ENCODE results near the gene CHD9.

CHD9 gene

DNA sequence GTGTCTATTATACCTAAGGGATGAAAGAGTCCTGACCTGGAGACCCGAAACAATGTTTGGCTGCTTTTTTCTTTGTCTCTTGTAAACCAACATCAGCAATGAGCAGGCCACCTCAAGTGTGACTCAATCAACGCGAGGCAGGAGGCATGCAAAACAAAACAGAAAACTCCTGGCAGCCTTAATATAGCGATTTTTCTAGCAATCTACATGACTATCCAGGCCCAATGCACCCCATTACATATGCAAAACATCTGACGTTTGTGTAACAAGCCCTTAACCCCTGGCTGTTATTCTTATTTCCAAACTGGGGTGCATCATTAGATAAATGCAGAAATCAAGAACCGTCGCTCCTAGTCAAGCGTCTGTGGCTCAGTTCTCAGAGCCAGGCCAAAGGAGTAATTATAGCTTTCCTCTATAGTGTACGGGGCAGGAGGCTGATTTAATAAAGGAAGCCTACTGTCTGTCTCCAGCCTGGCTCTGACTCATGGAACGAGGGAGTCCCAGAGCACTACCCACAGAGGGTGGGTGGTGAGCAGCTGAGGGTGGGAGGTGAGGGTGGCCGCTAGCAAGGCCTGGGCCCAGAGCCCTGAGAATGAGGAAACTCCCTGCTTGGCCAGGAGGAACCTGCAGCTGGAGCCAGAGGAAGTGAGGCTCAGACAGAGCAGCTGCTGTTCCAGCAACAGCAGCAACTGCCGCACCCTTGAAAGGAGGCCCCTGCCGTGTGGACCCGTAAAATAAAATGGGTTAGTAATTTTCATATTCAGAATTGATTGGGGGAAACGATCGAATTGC lies 43.9 kb downstream of the CHD9 start:
- Histone ChIP-seq H4K91ac (ENCODE audit: low read depth, low read length) (peak overlapping the region; percentile 38), H2BK120ac (ENCODE audit: insufficient read depth, low read length, poor library complexity) (peak overlapping the region; percentile 59), H3K23ac (ENCODE audit: low read length) (no peak overlapping the region), H3K14ac (ENCODE audit: low read length) (peak overlapping the region; percentile 16), H3K27me3 (ENCODE audit: insufficient read depth, low read length) (no peaks in the 10 kb centered on the region), H2BK5ac (ENCODE audit: low read depth, low read length, poor library complexity) (peak overlapping the region; percentile 53), H3K27ac (ENCODE audit: low read depth, low read length) (peak overlapping the region; percentile 95), H3K4ac (ENCODE audit: low read depth, low read length) (no peak overlapping the region), H2AK5ac (ENCODE audit: low read length) (no peak overlapping the region), H4K8ac (ENCODE audit: low read depth, low read length) (peak overlapping the region; percentile 57), H2BK12ac (ENCODE audit: low read length) (peak overlapping the region; percentile 20), H3K79me1 (ENCODE audit: low read length) (peaks cover 16% of the 10 kb centered on the region), H3K9me3 (ENCODE audit: insufficient read depth, low read depth, low read length) (no peaks in the 10 kb centered on the region), H3K4me3 (ENCODE audit: low read depth, low read length) (no peak overlapping the region), H3K79me2 (ENCODE audit: control insufficient read depth, insufficient read depth, low read length, poor library complexity) (peaks cover 2% of the 10 kb centered on the region), H3K9ac (ENCODE audit: low read length) (peak overlapping the region; percentile 16), H2AFZ (ENCODE audit: insufficient read depth, low read length, poor library complexity) (no peak overlapping the region), H3K18ac (ENCODE audit: low read length) (peak overlapping the region; percentile 21), H3K4me1 (ENCODE audit: control insufficient read depth in 1 of 2, insufficient read depth in 2 of 2, low read length in 2 of 2) (peaks cover 12 to 19% of the 10 kb centered on the region in 2 experiments), H3K4me2 (ENCODE audit: low read length) (peak overlapping the region; percentile 56), H4K12ac (ENCODE audit: low read depth, low read length) (no peak overlapping the region), H3K36me3 (ENCODE audit: control insufficient read depth in 1 of 2, insufficient read depth in 2 of 2, low read length in 2 of 2) (no peaks in the 10 kb centered on the region)
- peak; percentile 66 to 85 for DNase-seq
- no CpG with 5 or more reads among the region's 16 CpGs for WGBS (ENCODE audit: extremely low coverage, insufficient coverage, insufficient read length)

DNA sequence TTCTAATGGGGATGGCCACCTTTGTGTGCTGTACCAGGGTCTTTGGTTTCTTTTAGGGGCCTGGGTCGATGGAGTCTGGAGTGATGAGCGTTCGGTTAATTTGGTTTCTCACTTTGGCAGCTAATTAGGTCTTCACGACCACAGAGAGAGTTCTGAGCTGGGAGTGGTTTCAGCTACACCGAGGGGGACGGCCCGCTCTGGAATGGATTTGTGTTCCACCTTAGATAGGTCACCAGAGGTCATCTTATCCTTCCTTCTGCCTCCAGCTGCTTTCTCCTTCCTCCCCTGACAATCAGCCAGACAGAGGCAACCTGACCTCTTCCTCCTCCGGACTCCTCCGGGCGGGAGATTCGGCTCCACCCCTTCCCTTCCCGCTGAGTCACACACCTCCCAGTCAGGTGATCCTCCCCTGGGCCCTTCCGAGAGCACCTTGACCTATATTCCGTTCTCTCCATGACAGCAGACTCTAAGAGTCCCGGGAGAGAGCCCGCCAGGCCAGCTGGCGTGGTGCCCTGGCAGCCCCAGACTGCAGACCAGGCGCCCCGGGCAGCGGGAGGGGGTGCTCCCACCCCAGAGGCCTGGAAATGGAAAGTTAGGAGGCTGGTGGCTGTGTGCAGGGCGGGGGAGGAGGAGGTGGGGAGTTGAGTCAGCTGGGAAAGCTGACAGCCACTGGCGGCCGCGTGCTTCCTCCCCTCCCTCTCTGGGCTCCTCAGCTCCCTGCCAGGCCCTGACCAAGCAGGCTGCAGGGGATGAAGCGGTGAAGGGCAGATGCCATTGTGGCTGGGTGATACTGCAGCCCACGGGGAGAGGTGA lies 44.7 kb downstream of the CHD9 start:
- Histone ChIP-seq H3K4me3 (ENCODE audit: low read depth, low read length) (no peak overlapping the region), H2BK5ac (ENCODE audit: low read depth, low read length, poor library complexity) (peak overlapping the region; percentile 53), H2AFZ (ENCODE audit: insufficient read depth, low read length, poor library complexity) (peak overlapping the region; percentile 9), H2AK5ac (ENCODE audit: low read length) (no peak overlapping the region), H3K79me1 (ENCODE audit: low read length) (peaks cover 16% of the 10 kb centered on the region), H4K91ac (ENCODE audit: low read depth, low read length) (peak overlapping the region; percentile 38), H2BK120ac (ENCODE audit: insufficient read depth, low read length, poor library complexity) (peak overlapping the region; percentile 59), H4K12ac (ENCODE audit: low read depth, low read length) (no peak overlapping the region), H3K27me3 (ENCODE audit: insufficient read depth, low read length) (no peaks in the 10 kb centered on the region), H3K18ac (ENCODE audit: low read length) (no peak overlapping the region), H3K79me2 (ENCODE audit: control insufficient read depth, insufficient read depth, low read length, poor library complexity) (no peaks in the 10 kb centered on the region), H4K8ac (ENCODE audit: low read depth, low read length) (peak overlapping the region; percentile 39), H3K27ac (ENCODE audit: low read depth, low read length) (peak overlapping the region; percentile 95), H3K4me1 (ENCODE audit: control insufficient read depth in 1 of 2, insufficient read depth in 2 of 2, low read length in 2 of 2) (peaks cover 6 to 18% of the 10 kb centered on the region in 2 experiments), H3K36me3 (ENCODE audit: control insufficient read depth in 1 of 2, insufficient read depth in 2 of 2, low read length in 2 of 2) (no peaks in the 10 kb centered on the region), H3K4me2 (ENCODE audit: low read length) (peak overlapping the region; percentile 56), H3K23ac (ENCODE audit: low read length) (no peak overlapping the region), H3K4ac (ENCODE audit: low read depth, low read length) (no peak overlapping the region), H3K14ac (ENCODE audit: low read length) (peak overlapping the region; percentile 6), H3K9me3 (ENCODE audit: insufficient read depth, low read depth, low read length) (no peaks in the 10 kb centered on the region), H3K9ac (ENCODE audit: low read length) (no peak overlapping the region), H2BK12ac (ENCODE audit: low read length) (no peak overlapping the region)
- WGBS (ENCODE audit: extremely low coverage, insufficient coverage, insufficient read length), result no CpG with 5 or more reads among the region's 26 CpGs
- DNase-seq, result peak; percentile 92 to 95

DNA sequence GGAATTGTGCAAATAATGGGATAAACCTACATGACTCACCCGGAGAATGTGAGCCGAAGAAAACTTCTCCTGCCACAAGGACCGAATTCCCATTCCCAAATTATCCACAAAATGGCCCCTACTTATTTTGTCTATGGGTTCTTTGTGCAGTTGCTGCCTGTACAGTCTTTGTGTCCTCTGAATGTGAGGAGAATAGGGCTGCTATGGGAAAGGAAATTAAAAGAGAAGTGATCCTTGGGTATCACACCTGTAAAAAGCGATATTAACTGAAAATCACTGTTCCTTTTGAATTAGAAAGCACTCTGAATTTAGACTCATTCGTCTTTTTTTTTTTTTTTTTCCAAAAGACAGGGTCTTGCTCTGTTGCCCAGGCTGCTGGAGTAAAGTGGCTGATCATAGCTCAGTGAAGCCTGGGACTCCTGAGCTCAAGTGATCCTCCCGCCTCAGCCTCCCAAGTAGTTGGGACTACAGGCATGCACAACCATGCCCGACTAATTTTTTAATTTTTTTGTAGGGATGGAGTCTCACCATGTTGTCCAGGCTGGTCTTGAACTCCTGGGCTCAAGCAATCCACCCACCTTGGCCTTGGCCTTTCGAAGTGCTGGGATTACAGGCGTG lies 45.4 kb downstream of the CHD9 start:
- no peak overlapping the region for H3K4me3 ChIP-seq (ENCODE audit: low read depth, low read length)
- no peaks in the 10 kb centered on the region for H3K27me3 ChIP-seq (ENCODE audit: insufficient read depth, low read length)
- H2AFZ ChIP-seq (ENCODE audit: insufficient read depth, low read length, poor library complexity), result no peak overlapping the region
- no peaks in the 10 kb centered on the region for H3K79me2 ChIP-seq (ENCODE audit: control insufficient read depth, insufficient read depth, low read length, poor library complexity)
- peak overlapping the region; percentile 55 for H2BK12ac ChIP-seq (ENCODE audit: low read length)
- H3K9ac ChIP-seq (ENCODE audit: low read length), result no peak overlapping the region
- H3K79me1 ChIP-seq (ENCODE audit: low read length), result peaks cover 16% of the 10 kb centered on the region
- H2BK120ac ChIP-seq (ENCODE audit: insufficient read depth, low read length, poor library complexity), result peak overlapping the region; percentile 63
- H4K8ac ChIP-seq (ENCODE audit: low read depth, low read length), result no peak overlapping the region
- DNase-seq, result no peak
- peak overlapping the region; percentile 95 for H3K27ac ChIP-seq (ENCODE audit: low read depth, low read length)
- peak overlapping the region; percentile 48 for H2BK5ac ChIP-seq (ENCODE audit: low read depth, low read length, poor library complexity)
- H3K4me1 ChIP-seq (ENCODE audit: control insufficient read depth in 1 of 2, insufficient read depth in 2 of 2, low read length in 2 of 2), result peaks cover 6 to 18% of the 10 kb centered on the region in 2 experiments
- H3K9me3 ChIP-seq (ENCODE audit: insufficient read depth, low read depth, low read length), result no peaks in the 10 kb centered on the region
- peak overlapping the region; percentile 56 for H3K4me2 ChIP-seq (ENCODE audit: low read length)
- H3K23ac ChIP-seq (ENCODE audit: low read length), result no peak overlapping the region
- H2AK5ac ChIP-seq (ENCODE audit: low read length), result peak overlapping the region; percentile 57
- no peak overlapping the region for H3K4ac ChIP-seq (ENCODE audit: low read depth, low read length)
- peak overlapping the region; percentile 21 for H3K18ac ChIP-seq (ENCODE audit: low read length)
- WGBS (ENCODE audit: extremely low coverage, insufficient coverage, insufficient read length), result no CpG with 5 or more reads among the region's 9 CpGs
- H3K14ac ChIP-seq (ENCODE audit: low read length), result no peak overlapping the region
- H4K91ac ChIP-seq (ENCODE audit: low read depth, low read length), result peak overlapping the region; percentile 72
- H4K12ac ChIP-seq (ENCODE audit: low read depth, low read length), result no peak overlapping the region
- no peaks in the 10 kb centered on the region for H3K36me3 ChIP-seq (ENCODE audit: control insufficient read depth in 1 of 2, insufficient read depth in 2 of 2, low read length in 2 of 2)

DNA sequence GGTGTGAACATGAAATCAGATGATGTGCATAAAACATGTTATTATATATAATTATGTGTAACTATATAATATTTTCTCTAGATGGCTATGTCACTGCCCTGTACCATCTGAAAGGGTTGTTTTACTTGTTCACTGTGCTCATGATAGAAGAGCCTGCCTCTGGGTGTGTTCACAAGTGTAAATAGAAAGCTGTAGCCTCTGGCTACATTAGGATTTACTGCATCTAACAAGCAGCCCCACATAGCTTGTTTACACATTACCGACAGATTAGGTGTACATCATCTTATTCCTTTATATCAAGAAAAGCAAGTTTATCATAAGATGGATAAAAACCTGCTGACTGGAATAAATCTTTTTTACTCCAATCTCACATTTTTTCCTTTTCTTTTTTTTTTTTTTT lies 46.1 kb downstream of the CHD9 start:
- Histone ChIP-seq H3K14ac (ENCODE audit: low read length) (no peak overlapping the region), H2AFZ (ENCODE audit: insufficient read depth, low read length, poor library complexity) (no peak overlapping the region), H3K36me3 (ENCODE audit: control insufficient read depth in 1 of 2, insufficient read depth in 2 of 2, low read length in 2 of 2) (peaks cover 0 to 1% of the 10 kb centered on the region in 2 experiments), H4K12ac (ENCODE audit: low read depth, low read length) (no peak overlapping the region), H2AK5ac (ENCODE audit: low read length) (no peak overlapping the region), H3K79me2 (ENCODE audit: control insufficient read depth, insufficient read depth, low read length, poor library complexity) (no peaks in the 10 kb centered on the region), H3K9ac (ENCODE audit: low read length) (no peak overlapping the region), H3K23ac (ENCODE audit: low read length) (no peak overlapping the region), H4K91ac (ENCODE audit: low read depth, low read length) (no peak overlapping the region), H3K9me3 (ENCODE audit: insufficient read depth, low read depth, low read length) (no peaks in the 10 kb centered on the region), H3K4me3 (ENCODE audit: low read depth, low read length) (no peak overlapping the region), H2BK5ac (ENCODE audit: low read depth, low read length, poor library complexity) (no peak overlapping the region), H4K8ac (ENCODE audit: low read depth, low read length) (no peak overlapping the region), H3K27ac (ENCODE audit: low read depth, low read length) (no peak overlapping the region), H2BK12ac (ENCODE audit: low read length) (no peak overlapping the region), H3K4me2 (ENCODE audit: low read length) (no peak overlapping the region), H3K79me1 (ENCODE audit: low read length) (peaks cover 16% of the 10 kb centered on the region), H3K4me1 (ENCODE audit: control insufficient read depth in 1 of 2, insufficient read depth in 2 of 2, low read length in 2 of 2) (peaks cover 6 to 18% of the 10 kb centered on the region in 2 experiments), H3K18ac (ENCODE audit: low read length) (no peak overlapping the region), H3K4ac (ENCODE audit: low read depth, low read length) (no peak overlapping the region), H3K27me3 (ENCODE audit: insufficient read depth, low read length) (no peaks in the 10 kb centered on the region), H2BK120ac (ENCODE audit: insufficient read depth, low read length, poor library complexity) (no peak overlapping the region)
- no CpG with 5 or more reads among the region's 1 CpG for WGBS (ENCODE audit: extremely low coverage, insufficient coverage, insufficient read length)
- no peak for DNase-seq

Data from trophoblast cell (in vitro differentiated cells and primary cell).